GM12875 (cell line): ENCODE data around the gene CEP68.
A peak's percentile ranks its signal among the peaks of the same experiment; 100 is the strongest.

Experiments used
- H3K4me3 ChIP-seq: one replicate; pipeline ENCODE4 v1.5.1; 2011; ENCODE audit warnings: low read depth, low read length, control low read depth
- CTCF ChIP-seq: IDR thresholded peaks from 2 replicates; pipeline ENCODE4 v1.5.1; 2011; ENCODE audit warnings: low read depth, mild to moderate bottlenecking, control low read depth, inconsistent platforms, low read length, moderate library complexity, borderline replicate concordance; ENCODE audit not compliant: insufficient read depth

Gene CEP68

GRCh38 chr2:65050931-65051330 lies 5.3 kb upstream of the CEP68 start:
- H3K4me3 ChIP-seq = no peak overlapping the region
- no peak for TF ChIP-seq CTCF

GRCh38 chr2:65053199-65053598 lies 3.0 kb upstream of the CEP68 start:
- no peak for TF ChIP-seq CTCF
- H3K4me3 ChIP-seq = no peak overlapping the region

GRCh38 chr2:65054749-65055421 lies 1.3 kb upstream of the CEP68 start:
- H3K4me3 ChIP-seq = no peak overlapping the region
- no peak for TF ChIP-seq CTCF

- no peak for TF ChIP-seq CTCF
- peak overlapping the region; percentile 77 for H3K4me3 ChIP-seq
Measured at GRCh38 chr2:65055422-65056214, 598 bp upstream of the CEP68 start.

- peak overlapping the region; percentile 77 for H3K4me3 ChIP-seq
- TF ChIP-seq CTCF = no peak
Measured at GRCh38 chr2:65057054-65057375, 799 bp downstream of the CEP68 start.

GRCh38 chr2:65057391-65058052 lies 1.3 kb downstream of the CEP68 start:
- peak overlapping the region; percentile 77 for H3K4me3 ChIP-seq
- TF ChIP-seq CTCF = no peak
